ENCODE results near the gene DPCD. TPM values are rescaled to one million over a fixed set of nuclear protein-coding genes. Genes with fewer than 3 reads are reported as not detected.

DPCD gene
- total RNA-seq (10 to 100 TPM; 70.9 to 87.6 TPM), polyA plus RNA-seq (ENCODE audit: insufficient read depth, low read depth, low replicate concordance) (267 TPM)
- long read RNA-seq, donor 1, transcript DPCD-202 (6 exons, 858 nt) = major isoform, 19 of 24 reads
- long read RNA-seq, donor 1, partial matches to known transcripts = 5 of 24 reads
- long read RNA-seq, donor 1, other reads (novel, unspliced or antisense) = 0 of 24 reads
- long read RNA-seq, donor 2, transcript DPCD-202 (6 exons, 858 nt) = major isoform, 5 of 5 reads
- long read RNA-seq, donor 2, partial matches to known transcripts = 0 of 5 reads
- long read RNA-seq, donor 2, other reads (novel, unspliced or antisense) = 0 of 5 reads

GRCh38 chr10:101587725-101588653, at the start of gene DPCD, which contains the start of gene POLL:
DPCD (plus strand) TSS chr10:101588321; CDS start chr10:101588337, 16 bp downstream.
POLL (minus strand) TSS chr10:101588257; CDS start chr10:101587360, 897 bp downstream.
- Histone ChIP-seq H3K4me1 (peaks cover 10% of the 10 kb centered on the region), H3K27me3 (no peaks in the 10 kb centered on the region), H3K4me3 (peak within 1 kb of the TSS; percentile 63 to 84), H3K36me3 (ENCODE audit: low read depth, missing control alignments) (no peaks in the 10 kb centered on the region), H3K9me3 (no peaks in the 10 kb centered on the region), H3K27ac (peak within 1 kb of the TSS in 1 of 2 donors; percentile 33)
- intact Hi-C loops (cut with DNase I; ENCODE audit: low total_unique reads) = no loop called here
- 1 to 2% methylated on average over 22 to 50 of the region's 50 CpGs for WGBS, 2 donors
- TF ChIP-seq CTCF (IDR thresholded peaks at IDR 0.05) = no peak
- no peak for TF ChIP-seq POLR2A (IDR thresholded peaks at IDR 0.05)
- peak; percentile 99 for DNase-seq

GRCh38 chr10:101538446-101538845, 49.7 kb upstream of the DPCD start:
- no peak for DNase-seq
- no peaks in the 10 kb centered on the region for H3K9me3 ChIP-seq
- no peak overlapping the region for H3K27ac ChIP-seq
- no peaks in the 10 kb centered on the region for H3K27me3 ChIP-seq
- no peaks in the 10 kb centered on the region for H3K36me3 ChIP-seq (ENCODE audit: low read depth, missing control alignments)
- H3K4me1 ChIP-seq = no peaks in the 10 kb centered on the region
- no peak overlapping the region for H3K4me3 ChIP-seq
- WGBS, 2 donors = 93% methylated on average over 2 of the region's 2 CpGs
- intact Hi-C loops (cut with DNase I; ENCODE audit: low total_unique reads) = no loop called here
- TF ChIP-seq CTCF (IDR thresholded peaks at IDR 0.05) = no peak
- TF ChIP-seq POLR2A (IDR thresholded peaks at IDR 0.05) = no peak

GRCh38 chr10:101545898-101546297, 42.2 kb upstream of the DPCD start:
- TF ChIP-seq POLR2A (IDR thresholded peaks at IDR 0.05) (no peak), CTCF (IDR thresholded peaks at IDR 0.05) (no peak)
- H3K36me3 ChIP-seq (ENCODE audit: low read depth, missing control alignments) = no peaks in the 10 kb centered on the region
- H3K27me3 ChIP-seq = no peaks in the 10 kb centered on the region
- H3K9me3 ChIP-seq = no peaks in the 10 kb centered on the region
- intact Hi-C loops (cut with DNase I; ENCODE audit: low total_unique reads) = no loop called here
- no peak overlapping the region for H3K27ac ChIP-seq
- H3K4me1 ChIP-seq = no peaks in the 10 kb centered on the region
- DNase-seq = no peak
- no peak overlapping the region for H3K4me3 ChIP-seq

- TF ChIP-seq CTCF (IDR thresholded peaks at IDR 0.05) (no peak), POLR2A (IDR thresholded peaks at IDR 0.05) (no peak)
- H3K27ac ChIP-seq = peak overlapping the region in 1 of 2 donors; percentile 53
- WGBS, 2 donors = 90 to 96% methylated on average over 2 of the region's 2 CpGs
- intact Hi-C loops (cut with DNase I; ENCODE audit: low total_unique reads) = no loop called here
- H3K36me3 ChIP-seq (ENCODE audit: low read depth, missing control alignments) = no peaks in the 10 kb centered on the region
- no peak for DNase-seq
- H3K27me3 ChIP-seq = no peaks in the 10 kb centered on the region
- H3K4me3 ChIP-seq = no peak overlapping the region
- H3K4me1 ChIP-seq = no peaks in the 10 kb centered on the region
- no peaks in the 10 kb centered on the region for H3K9me3 ChIP-seq
These were observed 37.2 kb upstream of the DPCD start for GRCh38 chr10:101550965-101551364.
